Measurements from ENCODE around the gene LCE6A.

- TF ChIP-seq, protein P1, sequence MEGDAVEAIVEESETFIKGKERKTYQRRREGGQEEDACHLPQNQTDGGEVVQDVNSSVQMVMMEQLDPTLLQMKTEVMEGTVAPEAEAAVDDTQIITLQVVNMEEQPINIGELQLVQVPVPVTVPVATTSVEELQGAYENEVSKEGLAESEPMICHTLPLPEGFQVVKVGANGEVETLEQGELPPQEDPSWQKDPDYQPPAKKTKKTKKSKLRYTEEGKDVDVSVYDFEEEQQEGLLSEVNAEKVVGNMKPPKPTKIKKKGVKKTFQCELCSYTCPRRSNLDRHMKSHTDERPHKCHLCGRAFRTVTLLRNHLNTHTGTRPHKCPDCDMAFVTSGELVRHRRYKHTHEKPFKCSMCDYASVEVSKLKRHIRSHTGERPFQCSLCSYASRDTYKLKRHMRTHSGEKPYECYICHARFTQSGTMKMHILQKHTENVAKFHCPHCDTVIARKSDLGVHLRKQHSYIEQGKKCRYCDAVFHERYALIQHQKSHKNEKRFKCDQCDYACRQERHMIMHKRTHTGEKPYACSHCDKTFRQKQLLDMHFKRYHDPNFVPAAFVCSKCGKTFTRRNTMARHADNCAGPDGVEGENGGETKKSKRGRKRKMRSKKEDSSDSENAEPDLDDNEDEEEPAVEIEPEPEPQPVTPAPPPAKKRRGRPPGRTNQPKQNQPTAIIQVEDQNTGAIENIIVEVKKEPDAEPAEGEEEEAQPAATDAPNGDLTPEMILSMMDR (IDR thresholded peaks at IDR 0.05), result no peak
- TF ChIP-seq POLR2A (IDR thresholded peaks at IDR 0.05) (no peak), POLR2AphosphoS5 (IDR thresholded peaks at IDR 0.05) (no peak)
Measured at GRCh38 chr1:152859696-152860095, 17.0 kb downstream of the LCE6A start, which contains the start of gene LCE7A.

All from prostate gland (tissue), 2 donors.